Fibroblast of pulmonary artery (primary cell): ENCODE results near the gene CALML3.

Experiments
- DNase-seq: peaks from one replicate; pipeline ENCODE4 v3.0.0-alpha.2; 2010; ENCODE audit warnings: low read depth
- H3K4me3 ChIP-seq: replicated peaks from 2 replicates; pipeline ENCODE4 v1.5.1; 2011; ENCODE audit warnings: low read depth, mild to moderate bottlenecking, control low read depth, low read length, moderate library complexity
- TF ChIP-seq, protein P1 (sequence below): IDR thresholded peaks from 2 replicates; pipeline ENCODE4 v1.5.1; 2011; ENCODE audit warnings: mild to moderate bottlenecking, control low read depth, low read length, inconsistent platforms; ENCODE audit errors: missing control alignments

CALML3 gene

GRCh38 chr10:5480162-5480941 lies 44.4 kb upstream of the CALML3 start:
- TF ChIP-seq, protein P1, sequence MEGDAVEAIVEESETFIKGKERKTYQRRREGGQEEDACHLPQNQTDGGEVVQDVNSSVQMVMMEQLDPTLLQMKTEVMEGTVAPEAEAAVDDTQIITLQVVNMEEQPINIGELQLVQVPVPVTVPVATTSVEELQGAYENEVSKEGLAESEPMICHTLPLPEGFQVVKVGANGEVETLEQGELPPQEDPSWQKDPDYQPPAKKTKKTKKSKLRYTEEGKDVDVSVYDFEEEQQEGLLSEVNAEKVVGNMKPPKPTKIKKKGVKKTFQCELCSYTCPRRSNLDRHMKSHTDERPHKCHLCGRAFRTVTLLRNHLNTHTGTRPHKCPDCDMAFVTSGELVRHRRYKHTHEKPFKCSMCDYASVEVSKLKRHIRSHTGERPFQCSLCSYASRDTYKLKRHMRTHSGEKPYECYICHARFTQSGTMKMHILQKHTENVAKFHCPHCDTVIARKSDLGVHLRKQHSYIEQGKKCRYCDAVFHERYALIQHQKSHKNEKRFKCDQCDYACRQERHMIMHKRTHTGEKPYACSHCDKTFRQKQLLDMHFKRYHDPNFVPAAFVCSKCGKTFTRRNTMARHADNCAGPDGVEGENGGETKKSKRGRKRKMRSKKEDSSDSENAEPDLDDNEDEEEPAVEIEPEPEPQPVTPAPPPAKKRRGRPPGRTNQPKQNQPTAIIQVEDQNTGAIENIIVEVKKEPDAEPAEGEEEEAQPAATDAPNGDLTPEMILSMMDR: no peak
- H3K4me3 ChIP-seq: no peak overlapping the region
- DNase-seq: no peak

DNA sequence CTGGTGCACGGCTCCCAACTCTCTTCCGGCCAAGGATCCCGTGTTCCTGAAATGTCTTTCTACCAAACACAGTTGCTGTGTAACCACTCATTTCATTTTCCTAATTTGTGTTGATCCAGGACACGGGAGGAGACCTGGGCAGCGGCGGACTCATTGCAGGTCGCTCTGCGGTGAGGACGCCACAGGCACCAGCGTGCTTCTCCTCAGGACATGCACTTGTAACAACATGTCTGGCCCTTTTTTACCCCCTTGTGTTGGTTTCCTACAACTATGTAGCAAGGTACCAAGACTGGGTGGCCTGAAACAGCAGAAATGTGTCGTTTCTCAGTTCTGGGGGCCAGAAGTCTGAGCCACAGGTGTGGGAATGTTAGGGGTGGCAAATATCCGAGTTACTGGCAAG lies 43.6 kb upstream of the CALML3 start:
- TF ChIP-seq, protein P1: no peak
- no peak overlapping the region for H3K4me3 ChIP-seq
- no peak for DNase-seq

- H3K4me3 ChIP-seq: no peak overlapping the region
- TF ChIP-seq, protein P1: no peak
- no peak for DNase-seq
These were observed 42.7 kb upstream of the CALML3 start for GRCh38 chr10:5482016-5482415.

DNA sequence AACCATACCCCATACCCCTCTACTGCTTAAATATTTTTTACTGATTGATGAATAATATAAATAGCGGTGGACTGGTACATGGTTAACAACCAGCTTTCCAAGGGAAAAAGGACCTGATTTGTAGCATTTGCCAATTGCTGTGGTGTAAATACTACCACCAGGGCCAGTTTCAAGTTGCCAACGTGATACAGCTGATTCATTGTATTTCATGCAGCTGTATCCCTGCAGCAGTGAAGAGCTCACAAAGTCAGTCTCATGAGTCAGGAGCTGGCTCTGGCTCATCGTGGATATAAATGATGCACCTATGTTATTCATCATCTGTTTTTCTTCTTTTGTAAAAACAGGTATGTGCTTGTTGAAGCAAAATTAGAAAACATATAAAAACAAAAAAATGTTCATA lies 40.6 kb upstream of the CALML3 start:
- no peak overlapping the region for H3K4me3 ChIP-seq
- peak; percentile 8 for DNase-seq
- TF ChIP-seq, protein P1: no peak

DNA sequence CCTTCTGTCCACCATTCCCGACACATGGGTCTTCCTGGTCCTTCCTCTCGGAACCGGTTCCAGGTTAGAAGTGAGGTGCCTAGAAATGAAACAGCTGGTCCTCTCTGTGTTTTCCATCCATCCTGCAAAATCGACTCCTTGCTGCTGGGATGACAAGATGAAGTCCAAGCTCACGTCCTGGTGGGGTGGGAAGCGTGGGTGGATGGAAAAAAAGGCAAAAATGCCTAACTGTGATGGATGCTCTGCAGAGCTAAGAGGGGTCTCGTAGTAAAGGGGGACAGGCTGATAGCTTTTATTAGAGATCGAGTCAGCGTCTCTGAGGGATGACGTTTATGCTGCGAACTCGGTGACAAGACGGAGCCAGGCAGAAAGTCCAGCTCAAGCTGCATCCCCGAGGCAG lies 39.5 kb upstream of the CALML3 start:
- no peak overlapping the region for H3K4me3 ChIP-seq
- no peak for DNase-seq
- TF ChIP-seq, protein P1: no peak

DNA sequence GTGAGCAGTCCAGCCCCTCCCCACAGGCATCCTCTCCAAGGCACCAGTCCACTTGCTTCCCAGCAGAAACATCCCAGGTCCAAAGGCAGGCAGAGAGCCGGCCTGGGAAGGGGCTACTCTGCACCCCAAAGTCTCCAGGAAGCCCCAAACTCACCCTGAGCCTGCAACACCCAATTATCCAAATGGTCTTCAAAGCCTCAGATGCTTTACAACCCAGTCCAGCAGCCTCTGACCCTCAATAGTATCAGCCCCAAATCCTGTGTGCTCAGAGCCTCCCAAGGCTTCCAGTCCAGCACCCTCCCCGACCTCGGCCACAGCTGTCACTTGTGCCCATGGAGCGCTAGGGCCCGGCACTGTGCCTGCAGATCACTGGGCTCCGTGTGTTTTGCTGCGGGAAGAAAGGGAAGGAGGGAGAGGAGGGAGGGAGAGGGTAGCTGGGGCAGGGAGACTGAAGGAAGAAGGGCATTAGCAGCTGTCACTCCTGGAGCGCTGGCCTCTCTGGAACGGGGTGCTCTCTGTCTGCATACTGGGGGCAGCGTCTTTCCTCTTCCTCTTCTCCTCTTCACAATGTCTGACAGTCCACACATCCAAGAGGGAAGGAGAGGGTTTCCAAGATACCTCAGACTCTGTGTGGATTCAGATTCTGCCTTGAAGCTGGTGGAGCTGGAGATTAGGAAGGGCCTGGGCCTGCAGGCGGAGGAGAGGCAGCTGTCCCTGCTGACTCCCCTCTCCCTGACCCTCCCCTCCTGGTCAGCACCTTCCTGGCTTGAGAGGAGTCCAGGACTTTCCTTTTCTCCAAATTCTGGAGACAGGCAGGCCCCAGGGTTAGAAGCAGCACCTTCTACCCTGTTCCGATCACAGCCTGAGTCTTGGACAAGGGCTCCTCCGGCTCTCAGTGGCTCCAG lies 38.6 kb upstream of the CALML3 start:
- H3K4me3 ChIP-seq: no peak overlapping the region
- TF ChIP-seq, protein P1: no peak
- DNase-seq: no peak
